Testis (tissue), 3 donors: Measurements from ENCODE around the gene EXOSC7. TPM values are rescaled to one million over a fixed set of nuclear protein-coding genes. Genes with fewer than 3 reads are reported as not detected.

ENCODE experiments used
- DNase-seq: peaks from one replicate; pipeline ENCODE4 v3.0.0-alpha.2; 2019
- H3K27ac ChIP-seq, 2 donors: fragments of 200-600 bp; sonication (generic); one replicate each; pipeline ENCODE4 v1.5.1; 2019
- H3K27me3 ChIP-seq: fragments of 200-600 bp; sonication (generic); one replicate; pipeline ENCODE4 v1.5.1; 2019
- H3K36me3 ChIP-seq: fragments of 200-600 bp; sonication (generic); one replicate; pipeline ENCODE4 v1.5.1; 2017; ENCODE audit warnings: low read depth; ENCODE audit errors: missing control alignments
- H3K4me1 ChIP-seq: fragments of 200-600 bp; sonication (generic); one replicate; pipeline ENCODE4 v1.5.1; 2019
- H3K4me3 ChIP-seq, 2 donors: fragments of 200-600 bp; sonication (generic); one replicate each; pipeline ENCODE4 v1.5.1; 2017 to 2019
- H3K9me3 ChIP-seq: fragments of 200-600 bp; sonication (generic); one replicate; pipeline ENCODE4 v1.5.1; 2017
- POLR2A ChIP-seq: fragments of 450-650 bp; IDR thresholded peaks from one replicate; pipeline ENCODE4 v1.6.1; 2017; ENCODE audit warnings: antibody characterized with exemption, mild to moderate bottlenecking, moderate library complexity
- WGBS, 2 donors: methylation state at CpG; one replicate each; pipeline ENCODE4 v1.1.5; 2018; 5-methylcytosine and 5-hydroxymethylcytosine counted together
- intact Hi-C: fragments of 100-400 bp; cut with DNase I; formaldehyde crosslinking; loops from one replicate; pipeline ENCODE4 v1.15.1; 2023; ENCODE audit warnings: low total_unique reads
- polyA plus RNA-seq: library from polyadenylated mRNA; stranded (reverse); fragments of 350-450 nt; fragmentation: Illumina TruSeq; extraction: RNeasy Lipid Tissue Mini Kit (QIAGEN cat#74804); gene quantifications from one replicate; pipeline ENCODE4 v1.2.3, GENCODE V29; 2014; ENCODE audit warnings: low read depth, low replicate concordance; ENCODE audit not compliant: insufficient read depth
- total RNA-seq, 2 donors: library from RNA; depleted of rRNA; stranded (reverse); fragments of >200 nt; gene quantifications; one replicate each; pipeline ENCODE4 v1.2.3, GENCODE V29; 2016
- TF ChIP-seq, protein P1 (sequence below), 3 experiments: fragments of 450-650 bp in 2 of 3; fragments of 200-600 bp in 1 of 3; sonication (generic) in 1 of 3; IDR thresholded peaks; one replicate each; pipeline ENCODE4 v1.5.1; 2016 to 2019; ENCODE audit warnings: antibody characterized with exemption in 3 of 3, mild to moderate bottlenecking in 2 of 3, moderate library complexity in 1 of 3

Gene EXOSC7
- total and polyA plus RNA-seq, 3 donors from 2014 or later, result 63.3 to 71.5 (median 66.3) TPM

DNA sequence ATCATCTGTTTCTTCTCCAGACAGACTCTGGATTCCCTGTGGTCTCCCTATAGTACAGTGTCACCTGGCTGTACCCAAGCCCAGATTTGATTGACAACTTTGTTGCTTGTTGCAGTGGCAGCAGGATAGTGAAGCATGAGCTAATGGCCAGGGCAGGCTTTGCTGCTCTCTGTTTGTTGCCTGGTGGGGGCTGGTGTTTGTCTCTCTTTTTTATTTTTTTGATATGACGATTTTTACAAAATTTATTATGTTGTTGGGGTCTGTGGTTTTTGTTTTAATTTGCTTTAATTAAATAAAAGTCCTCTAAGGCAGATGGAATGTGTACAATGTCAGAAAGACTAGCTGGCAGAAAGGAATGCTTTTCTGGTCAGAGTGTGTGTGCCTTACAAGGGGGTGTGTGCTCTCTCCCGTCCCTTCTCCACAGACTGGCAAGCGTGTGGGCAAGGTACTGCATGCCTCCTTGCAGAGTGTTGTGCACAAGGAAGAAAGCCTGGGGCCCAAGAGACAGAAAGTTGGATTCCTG lies 34.8 kb downstream of the EXOSC7 start:
- TF ChIP-seq POLR2A, result no peak
- TF ChIP-seq, protein P1, sequence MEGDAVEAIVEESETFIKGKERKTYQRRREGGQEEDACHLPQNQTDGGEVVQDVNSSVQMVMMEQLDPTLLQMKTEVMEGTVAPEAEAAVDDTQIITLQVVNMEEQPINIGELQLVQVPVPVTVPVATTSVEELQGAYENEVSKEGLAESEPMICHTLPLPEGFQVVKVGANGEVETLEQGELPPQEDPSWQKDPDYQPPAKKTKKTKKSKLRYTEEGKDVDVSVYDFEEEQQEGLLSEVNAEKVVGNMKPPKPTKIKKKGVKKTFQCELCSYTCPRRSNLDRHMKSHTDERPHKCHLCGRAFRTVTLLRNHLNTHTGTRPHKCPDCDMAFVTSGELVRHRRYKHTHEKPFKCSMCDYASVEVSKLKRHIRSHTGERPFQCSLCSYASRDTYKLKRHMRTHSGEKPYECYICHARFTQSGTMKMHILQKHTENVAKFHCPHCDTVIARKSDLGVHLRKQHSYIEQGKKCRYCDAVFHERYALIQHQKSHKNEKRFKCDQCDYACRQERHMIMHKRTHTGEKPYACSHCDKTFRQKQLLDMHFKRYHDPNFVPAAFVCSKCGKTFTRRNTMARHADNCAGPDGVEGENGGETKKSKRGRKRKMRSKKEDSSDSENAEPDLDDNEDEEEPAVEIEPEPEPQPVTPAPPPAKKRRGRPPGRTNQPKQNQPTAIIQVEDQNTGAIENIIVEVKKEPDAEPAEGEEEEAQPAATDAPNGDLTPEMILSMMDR (IDR thresholded peaks at IDR 0.05), result no peak

DNA sequence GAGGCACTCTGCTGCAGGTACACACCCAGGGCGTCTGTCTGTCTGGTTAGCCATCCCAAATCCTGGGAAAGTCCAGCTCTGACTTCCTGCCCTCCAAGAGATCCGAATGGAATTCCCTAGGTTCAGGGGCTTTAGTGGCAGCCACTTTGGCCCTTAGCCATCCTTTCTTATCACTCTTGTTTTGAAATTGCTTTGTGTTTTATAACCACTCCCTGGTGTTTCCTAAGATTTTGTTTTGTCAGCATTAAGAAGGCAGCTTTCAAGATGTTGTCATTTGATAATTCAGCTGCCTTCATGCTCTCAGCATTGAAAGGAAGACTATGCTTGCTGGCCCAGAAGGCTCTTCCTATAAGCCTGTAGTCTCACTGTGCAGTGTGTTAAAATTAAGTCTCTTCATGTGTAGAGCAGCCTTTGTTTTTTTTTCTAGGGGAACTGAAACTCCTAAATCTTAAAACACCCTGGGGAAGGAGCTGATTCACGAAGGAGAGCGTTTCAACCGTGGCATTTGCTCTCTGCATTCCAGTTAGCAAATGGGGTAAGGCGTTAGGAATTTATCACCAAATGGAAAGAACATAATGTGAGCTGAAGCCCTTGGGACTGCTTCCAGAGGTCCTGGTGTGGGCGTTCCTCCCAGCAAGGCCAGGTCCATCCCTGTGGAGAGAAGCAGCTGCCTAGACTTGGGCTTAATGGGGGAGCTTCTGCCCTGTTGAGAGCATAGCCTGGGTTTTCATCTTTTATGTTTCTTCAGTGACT lies 35.9 kb downstream of the EXOSC7 start:
- H3K9me3 ChIP-seq, result no peaks in the 10 kb centered on the region
- peaks cover 38% of the 10 kb centered on the region for H3K4me1 ChIP-seq
- WGBS, 2 donors, result 31 to 37% methylated on average over 7 of the region's 7 CpGs
- H3K27ac ChIP-seq, result peak overlapping the region; percentile 55 to 72
- intact Hi-C loops, result no loop called here
- TF ChIP-seq POLR2A, result no peak
- TF ChIP-seq, protein P1 (IDR thresholded peaks at IDR 0.05), result no peak
- no peaks in the 10 kb centered on the region for H3K27me3 ChIP-seq
- no peaks in the 10 kb centered on the region for H3K36me3 ChIP-seq
- H3K4me3 ChIP-seq, result no peak overlapping the region
- DNase-seq, result peak; percentile 86

More for the DNA sequence above, 34.8 kb downstream of the EXOSC7 start:
- Histone ChIP-seq H3K9me3 (no peaks in the 10 kb centered on the region), H3K36me3 (no peaks in the 10 kb centered on the region), H3K4me1 (peaks cover 34% of the 10 kb centered on the region), H3K27ac (peak overlapping the region; percentile 55 to 72), H3K4me3 (no peak overlapping the region), H3K27me3 (no peaks in the 10 kb centered on the region)
- no peak for DNase-seq
- intact Hi-C loops, result no loop called here
- WGBS, 2 donors, result 28 to 36% methylated on average over 3 of the region's 3 CpGs

DNA sequence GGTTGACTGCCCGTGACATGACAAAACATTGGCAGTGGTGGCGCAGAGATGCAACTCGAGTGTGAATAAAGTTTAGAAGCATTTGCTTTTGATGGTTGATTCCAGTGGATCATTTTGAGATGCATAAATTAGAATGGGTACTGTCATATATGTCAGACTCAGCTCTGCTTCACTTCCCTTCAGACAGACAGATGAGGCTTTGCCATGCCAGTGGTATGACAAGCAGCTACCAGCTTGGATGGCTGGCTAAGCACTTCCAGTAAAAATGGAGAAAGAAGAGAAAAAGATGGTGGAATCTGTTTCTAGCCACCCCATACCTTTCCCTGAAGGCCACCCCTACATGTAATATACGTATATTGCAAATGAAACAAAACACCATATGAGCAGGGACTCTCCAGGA lies 36.5 kb downstream of the EXOSC7 start:
- no peaks in the 10 kb centered on the region for H3K27me3 ChIP-seq
- no peak for DNase-seq
- WGBS, 2 donors, result 75 to 76% methylated on average over 4 of the region's 4 CpGs
- H3K4me3 ChIP-seq, result no peak overlapping the region
- no peak for TF ChIP-seq POLR2A
- TF ChIP-seq, protein P1 (IDR thresholded peaks at IDR 0.05), result no peak
- peaks cover 38% of the 10 kb centered on the region for H3K4me1 ChIP-seq
- H3K27ac ChIP-seq, result peak overlapping the region; percentile 55 to 72
- intact Hi-C loops, result no loop called here
- H3K9me3 ChIP-seq, result no peaks in the 10 kb centered on the region
- no peaks in the 10 kb centered on the region for H3K36me3 ChIP-seq

GRCh38 chr3:45016916-45017315 lies 40.9 kb downstream of the EXOSC7 start:
- no peaks in the 10 kb centered on the region for H3K27me3 ChIP-seq
- H3K9me3 ChIP-seq, result no peaks in the 10 kb centered on the region
- peak overlapping the region in 1 of 2 donors; percentile 43 for H3K27ac ChIP-seq
- H3K4me3 ChIP-seq, result no peak overlapping the region
- DNase-seq, result no peak
- TF ChIP-seq, protein P1 (IDR thresholded peaks at IDR 0.05), result no peak
- TF ChIP-seq POLR2A, result no peak
- WGBS, 2 donors, result 46 to 50% methylated on average over 2 of the region's 2 CpGs
- H3K4me1 ChIP-seq, result peaks cover 26% of the 10 kb centered on the region
- intact Hi-C loops, result no loop called here
- H3K36me3 ChIP-seq, result no peaks in the 10 kb centered on the region

- H3K36me3 ChIP-seq, result no peaks in the 10 kb centered on the region
- no peaks in the 10 kb centered on the region for H3K27me3 ChIP-seq
- H3K4me1 ChIP-seq, result peaks cover 17% of the 10 kb centered on the region
- no peak overlapping the region for H3K4me3 ChIP-seq
- H3K9me3 ChIP-seq, result no peaks in the 10 kb centered on the region
- WGBS, 2 donors, result 54 to 68% methylated on average over 5 of the region's 5 CpGs
- DNase-seq, result no peak
- TF ChIP-seq, protein P1 (IDR thresholded peaks at IDR 0.05), result no peak
- no peak for TF ChIP-seq POLR2A
- peak overlapping the region in 1 of 2 donors; percentile 43 for H3K27ac ChIP-seq
- intact Hi-C loops, result no loop called here
These were observed 41.8 kb downstream of the EXOSC7 start for GRCh38 chr3:45017821-45018220.
